NCI-H187 treated with DMSO at 0.1 percent for 48 hours (cell line): ENCODE measurements around the gene ENOSF1.
"Not testable (repeated sequence)": the region's sequence is repeated elsewhere in the genome, so short reads cannot be mapped to it uniquely, and the experiment has no call there.

Source experiments
- DNase-seq: peaks from one replicate; lab custom pipeline; 2025; lab: John Stamatoyannopoulos, UW

ENOSF1 gene, protein sequence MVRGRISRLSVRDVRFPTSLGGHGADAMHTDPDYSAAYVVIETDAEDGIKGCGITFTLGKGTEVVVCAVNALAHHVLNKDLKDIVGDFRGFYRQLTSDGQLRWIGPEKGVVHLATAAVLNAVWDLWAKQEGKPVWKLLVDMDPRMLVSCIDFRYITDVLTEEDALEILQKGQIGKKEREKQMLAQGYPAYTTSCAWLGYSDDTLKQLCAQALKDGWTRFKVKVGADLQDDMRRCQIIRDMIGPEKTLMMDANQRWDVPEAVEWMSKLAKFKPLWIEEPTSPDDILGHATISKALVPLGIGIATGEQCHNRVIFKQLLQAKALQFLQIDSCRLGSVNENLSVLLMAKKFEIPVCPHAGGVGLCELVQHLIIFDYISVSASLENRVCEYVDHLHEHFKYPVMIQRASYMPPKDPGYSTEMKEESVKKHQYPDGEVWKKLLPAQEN

DNA sequence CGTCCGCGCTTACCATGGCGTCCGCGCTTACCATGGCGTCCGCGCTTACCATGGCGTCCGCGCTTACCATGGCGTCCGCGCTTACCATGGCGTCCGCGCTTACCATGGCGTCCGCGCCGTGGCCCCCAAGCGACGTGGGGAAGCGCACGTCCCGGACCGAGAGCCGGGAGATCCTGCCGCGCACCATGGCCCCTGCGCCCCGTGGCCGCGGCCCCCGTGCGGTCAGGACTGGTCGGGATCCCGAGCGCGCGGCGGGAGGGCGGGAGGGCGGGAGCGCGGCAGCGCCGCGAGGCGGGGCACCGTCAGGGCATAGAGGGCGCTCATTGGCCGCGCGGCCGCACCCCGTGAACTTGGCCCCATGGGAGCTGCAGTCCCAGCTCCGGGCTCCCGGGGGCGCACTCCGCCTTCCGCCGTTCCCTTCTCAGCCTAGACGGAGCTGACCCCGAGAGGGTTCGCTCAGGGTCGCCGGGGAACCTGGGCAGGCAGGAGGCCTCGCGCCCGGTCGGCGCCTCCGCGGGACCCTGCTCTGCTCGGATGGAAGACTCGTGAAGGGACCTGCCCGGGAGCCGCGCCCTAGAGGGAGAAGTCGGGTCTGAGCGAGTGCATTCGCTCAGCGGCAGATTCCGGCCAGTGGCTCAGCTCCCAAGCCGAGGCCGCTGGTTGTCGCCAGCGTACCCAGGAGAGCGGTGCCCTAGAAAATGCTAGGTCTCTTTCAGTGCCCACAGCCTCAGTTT is at the start of gene ENOSF1:
ENOSF1 (minus strand) TSS at position 230 of the 734 bp plus-strand sequence; CDS start at position 187, 43 bp downstream.
- no peak for DNase-seq

DNA sequence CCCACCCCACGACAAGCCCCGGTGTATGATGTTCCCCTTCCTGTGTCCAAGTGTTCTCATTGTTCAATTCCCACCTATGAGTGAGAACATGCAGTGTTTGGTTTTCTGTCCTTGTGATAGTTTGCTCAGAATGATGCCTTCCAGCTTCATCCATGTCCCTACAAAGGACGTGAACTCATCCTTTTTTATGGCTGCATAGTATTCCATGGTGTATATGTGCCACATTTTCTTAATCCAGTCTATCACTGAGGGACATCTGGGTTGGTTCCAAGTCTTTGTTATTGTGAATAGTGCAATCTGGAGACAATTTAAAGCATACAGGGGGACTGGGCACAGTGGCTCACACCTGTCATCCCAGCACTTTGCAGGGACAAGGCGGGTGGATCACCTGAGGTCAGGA is 47.4 kb upstream of the ENOSF1 start:
- DNase-seq = not testable (repeated sequence)

DNA sequence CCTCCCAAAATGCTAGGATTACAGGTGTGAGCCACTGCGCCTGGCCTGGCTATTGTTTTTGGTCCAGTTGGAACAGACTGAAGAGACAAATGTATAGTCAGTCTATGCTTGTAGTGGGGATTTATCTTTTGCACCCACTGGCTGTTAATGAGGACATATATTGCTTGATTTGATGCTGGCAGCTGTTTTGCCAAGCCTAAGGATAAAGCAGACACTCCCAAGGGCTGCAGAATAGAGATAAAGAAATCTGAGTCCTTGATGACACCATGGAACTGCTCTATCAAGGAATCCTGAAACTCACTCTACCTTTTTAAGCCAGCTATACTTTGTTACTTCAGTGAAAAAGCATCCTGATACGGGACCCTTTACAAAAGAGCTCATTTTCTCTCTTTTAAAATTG is 43.1 kb upstream of the ENOSF1 start:
- DNase-seq = no peak

DNA sequence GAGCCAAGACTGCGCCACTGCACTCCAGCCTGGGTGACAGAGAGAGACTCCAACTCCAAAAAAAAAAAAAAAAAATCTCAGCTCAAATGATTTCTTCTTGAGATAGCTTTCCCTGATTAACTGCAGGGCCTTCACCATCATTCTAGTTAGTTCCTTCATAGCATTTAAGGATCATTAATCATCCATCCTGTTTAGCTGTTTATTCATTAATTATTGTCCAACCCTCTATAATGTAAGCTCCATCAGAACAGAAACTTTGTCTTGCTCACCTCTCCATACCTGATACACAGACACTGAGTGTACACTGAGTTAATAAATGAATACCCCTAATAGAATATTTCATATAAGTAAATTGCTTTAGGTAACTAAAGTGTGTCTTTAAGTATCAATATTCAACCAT is 42.2 kb upstream of the ENOSF1 start:
- no peak for DNase-seq

DNA sequence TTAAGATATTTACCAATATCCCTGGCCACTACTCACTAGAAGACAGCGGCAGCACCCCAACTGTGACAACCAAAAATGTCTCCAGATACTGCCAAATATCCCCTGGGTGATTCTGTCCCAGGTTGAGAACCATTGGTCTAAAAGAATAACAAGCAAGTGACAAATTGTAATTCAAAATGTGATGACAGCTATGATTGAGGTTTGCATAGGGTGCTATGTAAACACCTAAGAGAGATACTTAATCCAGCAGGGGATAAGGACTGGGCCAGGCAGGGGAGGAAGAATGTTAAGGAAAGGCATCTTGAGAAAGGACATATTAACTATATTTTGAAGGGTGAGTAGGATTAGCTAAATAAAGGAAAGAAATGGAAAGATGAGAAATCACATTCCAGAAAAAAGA is 38.0 kb upstream of the ENOSF1 start:
- DNase-seq = no peak

DNA sequence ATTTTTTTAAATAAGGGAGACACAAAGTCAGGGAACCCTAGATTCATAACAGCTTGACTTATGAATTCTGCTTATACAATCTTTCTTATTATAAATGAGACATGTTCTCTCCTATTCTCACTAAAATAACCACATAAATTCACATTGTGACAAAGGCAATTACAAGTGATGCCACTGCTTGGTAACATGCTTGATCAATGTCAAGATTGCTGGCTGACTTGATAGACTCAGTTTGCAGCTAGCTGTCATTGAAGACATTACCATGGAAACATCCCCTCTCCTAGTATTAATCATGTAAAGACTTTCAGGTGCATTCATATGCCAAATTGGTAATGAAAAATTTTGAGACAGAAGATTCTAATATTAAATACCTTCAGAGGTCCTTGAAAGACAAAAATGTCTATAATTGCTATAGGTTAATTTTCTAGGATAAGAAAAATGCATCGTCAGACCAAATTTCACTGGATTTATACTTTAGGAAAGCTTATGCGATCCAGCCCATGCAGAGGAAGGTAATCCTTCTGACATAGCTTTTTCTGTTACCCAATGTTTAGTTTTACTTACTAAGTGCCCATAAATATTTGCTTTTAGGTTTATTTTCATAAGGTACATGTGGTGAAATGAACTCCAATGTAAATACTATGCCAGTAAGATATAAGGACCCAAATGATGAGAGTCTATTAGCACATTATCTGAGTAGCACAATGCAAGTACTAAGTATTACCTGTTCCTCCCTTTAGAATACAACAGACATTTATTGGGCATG is 32.6 kb upstream of the ENOSF1 start:
- no peak for DNase-seq

DNA sequence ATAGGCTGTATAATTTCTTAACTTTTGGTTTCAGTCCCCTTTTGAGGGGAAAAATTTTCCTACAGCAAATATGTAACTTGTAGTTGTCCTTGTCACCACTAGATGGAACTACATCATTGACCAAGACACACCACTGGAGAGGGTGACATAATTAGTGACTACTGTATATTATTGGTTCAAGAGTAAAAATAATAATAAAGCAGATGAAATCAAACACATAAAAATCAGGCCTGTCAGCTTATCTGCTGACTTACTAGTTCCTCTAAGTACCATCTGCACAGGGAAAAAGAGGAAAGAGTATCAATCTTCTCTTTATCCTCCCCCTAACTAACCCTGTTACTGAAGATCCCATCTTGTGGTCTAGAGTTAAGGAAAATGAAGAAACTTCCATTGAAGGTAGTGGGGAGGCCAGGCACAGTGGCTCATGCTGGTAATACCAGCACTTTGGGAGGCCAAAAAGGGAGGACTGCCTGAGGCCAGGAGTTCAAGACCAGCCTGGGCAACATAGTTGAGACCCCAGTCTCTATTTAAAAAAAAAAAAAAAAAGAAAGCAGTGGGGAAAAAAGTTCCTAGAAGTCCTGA is 29.6 kb upstream of the ENOSF1 start:
- no peak for DNase-seq

DNA sequence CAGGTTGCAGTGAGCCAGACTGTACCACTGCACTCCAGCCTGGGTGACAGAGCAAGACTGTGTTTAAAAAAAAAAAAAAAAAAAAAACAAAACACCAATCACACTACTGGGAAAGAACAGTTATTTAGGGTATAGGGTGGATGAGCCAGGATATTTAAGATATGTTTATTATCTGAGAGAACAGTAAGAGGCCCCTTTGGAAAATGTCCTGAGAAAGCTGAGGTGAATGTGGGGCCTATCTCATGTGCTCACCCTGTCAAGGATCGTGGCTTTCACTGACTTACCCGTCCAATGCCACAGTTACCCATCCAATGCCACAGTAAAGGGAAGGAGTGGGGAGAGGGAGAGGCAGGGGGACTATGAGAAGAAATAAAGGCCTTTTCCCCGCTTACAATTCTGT is 19.9 kb upstream of the ENOSF1 start:
- no peak for DNase-seq

DNA sequence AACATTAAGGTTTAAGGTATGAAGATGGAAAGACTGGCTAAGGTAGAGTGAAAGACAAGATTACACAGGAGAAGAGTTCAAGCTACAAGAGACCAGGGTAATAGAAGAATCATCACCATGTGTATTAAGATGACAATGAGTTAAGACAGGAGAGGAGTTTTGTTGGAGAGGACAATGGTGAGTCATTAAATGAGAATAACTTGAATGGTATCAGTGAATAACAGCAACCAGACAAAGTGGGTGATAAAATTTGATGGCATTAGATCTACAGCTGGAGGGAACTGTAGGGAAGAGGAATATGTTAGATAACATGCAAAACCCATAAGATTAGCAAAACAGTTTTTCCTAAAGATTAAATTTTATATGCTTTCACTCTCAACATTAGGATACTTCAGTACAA is 18.8 kb upstream of the ENOSF1 start:
- no peak for DNase-seq

DNA sequence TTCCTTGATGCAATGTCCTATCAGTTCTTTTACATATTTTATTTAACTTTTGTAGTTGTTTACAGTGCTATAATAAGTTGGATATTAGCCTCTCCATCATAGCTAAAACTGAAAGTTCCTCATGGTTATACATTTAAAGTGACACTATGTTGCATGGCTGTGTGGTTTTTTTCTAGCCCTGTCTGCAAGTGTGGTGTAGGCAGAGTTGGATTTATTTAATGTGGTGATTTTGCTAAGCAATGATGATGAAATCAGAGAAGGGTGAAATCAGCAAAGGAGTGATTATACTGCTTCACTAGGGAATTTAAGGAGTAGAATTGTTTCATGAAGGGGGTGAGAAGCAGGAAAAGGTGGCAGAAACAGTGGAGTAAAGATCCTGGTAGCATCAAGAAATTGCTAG is 18.3 kb upstream of the ENOSF1 start:
- DNase-seq = no peak

DNA sequence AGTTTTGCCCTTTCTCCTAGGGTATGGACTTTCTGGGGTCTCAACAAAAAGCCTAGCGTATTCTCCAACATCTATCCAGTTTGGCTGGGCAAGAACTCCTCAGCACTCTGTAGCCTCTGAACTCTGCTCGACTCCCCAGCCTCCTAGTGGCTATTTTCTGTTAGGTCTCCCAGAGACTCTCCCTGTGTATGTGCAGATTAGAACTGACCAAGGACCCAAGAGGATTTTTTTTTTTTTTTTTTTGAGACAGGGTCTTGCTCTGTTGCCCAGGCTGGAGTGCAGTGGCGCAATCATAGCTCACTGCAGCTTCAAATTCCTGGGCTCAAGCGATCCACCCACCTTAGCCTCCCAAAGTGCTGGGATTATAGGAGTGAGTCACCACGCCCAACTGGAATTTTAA is 17.7 kb upstream of the ENOSF1 start:
- not testable (repeated sequence) for DNase-seq

DNA sequence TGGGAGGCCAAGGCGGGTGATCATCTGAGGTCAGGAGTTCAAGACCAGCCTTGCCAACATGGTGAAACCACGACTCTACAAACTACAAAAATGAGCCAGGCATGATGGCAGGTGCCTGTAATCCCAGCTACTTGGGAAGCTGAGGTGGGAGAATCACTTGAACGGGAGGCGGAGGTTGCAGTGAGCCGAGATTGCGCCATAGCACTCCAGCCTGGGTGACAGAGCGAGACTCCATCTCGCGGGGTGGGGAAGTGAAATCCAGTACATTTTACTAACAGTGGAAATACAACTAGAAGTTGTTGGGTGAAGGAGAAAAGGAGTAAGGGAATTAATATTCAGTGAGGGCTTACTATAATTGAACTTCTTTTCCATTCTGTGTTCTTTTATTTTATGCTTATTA is 13.2 kb upstream of the ENOSF1 start:
- DNase-seq = no peak

DNA sequence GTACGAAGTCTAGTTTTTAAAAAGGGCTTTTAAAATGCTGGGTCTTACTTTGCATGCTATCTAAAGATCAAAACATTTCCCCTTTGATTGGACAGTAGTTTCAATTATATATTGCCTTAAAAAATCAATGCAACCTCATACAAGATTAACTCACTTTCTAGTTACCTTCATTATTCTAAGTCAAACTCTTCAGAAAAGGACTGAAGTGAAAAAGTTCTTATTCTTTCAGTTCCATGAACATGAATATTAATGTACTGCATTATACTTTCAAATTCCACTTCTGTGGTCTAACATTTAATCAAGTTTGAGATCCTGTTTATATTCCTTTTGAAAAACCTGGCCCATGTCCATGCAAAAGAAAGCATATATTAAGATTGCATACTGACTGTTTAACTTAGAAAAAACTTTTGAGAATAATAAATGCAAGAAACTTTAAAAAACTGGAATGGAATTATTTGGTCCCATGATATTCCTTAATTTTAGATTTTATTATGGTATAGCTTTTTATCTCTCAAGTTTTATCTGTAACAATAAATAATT is 11.2 kb upstream of the ENOSF1 start:
- no peak for DNase-seq

DNA sequence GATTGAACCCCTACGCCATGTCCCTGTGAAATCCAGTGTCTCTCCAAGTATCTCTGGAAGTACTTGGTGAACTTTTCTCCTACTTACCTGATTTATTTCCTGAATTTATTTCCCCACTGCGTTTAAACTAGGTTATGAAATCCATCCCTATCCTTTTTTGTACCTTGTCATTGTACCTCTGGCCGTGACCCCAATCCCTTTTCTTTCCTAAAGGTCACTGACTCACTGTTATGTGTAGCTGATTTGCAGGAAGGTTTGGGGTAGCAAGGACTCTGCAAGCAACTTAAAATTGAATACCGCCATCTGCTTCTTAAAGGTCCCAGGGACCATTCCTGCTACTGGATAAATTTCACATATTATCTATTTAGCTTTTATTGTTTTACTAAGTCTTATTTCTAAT is 4.6 kb upstream of the ENOSF1 start:
- DNase-seq = no peak

DNA sequence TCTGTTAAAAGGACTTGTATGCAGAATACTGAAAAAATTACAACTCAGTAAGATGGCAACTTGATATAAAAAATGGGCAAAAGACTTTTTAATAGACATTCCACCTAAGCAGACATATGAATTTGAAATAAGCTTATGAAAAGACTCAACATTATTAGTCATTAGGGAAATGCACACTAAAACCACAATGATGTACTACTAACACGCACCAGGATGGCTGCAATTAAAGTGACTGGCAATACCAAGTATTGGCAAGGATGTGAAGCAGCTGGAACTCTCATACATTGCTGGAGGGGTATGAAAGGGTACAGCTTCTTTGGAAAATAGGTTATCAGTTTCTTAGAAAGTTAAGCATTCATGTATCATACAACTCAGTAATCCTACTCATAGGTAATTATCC is 3.2 kb upstream of the ENOSF1 start:
- DNase-seq = no peak

DNA sequence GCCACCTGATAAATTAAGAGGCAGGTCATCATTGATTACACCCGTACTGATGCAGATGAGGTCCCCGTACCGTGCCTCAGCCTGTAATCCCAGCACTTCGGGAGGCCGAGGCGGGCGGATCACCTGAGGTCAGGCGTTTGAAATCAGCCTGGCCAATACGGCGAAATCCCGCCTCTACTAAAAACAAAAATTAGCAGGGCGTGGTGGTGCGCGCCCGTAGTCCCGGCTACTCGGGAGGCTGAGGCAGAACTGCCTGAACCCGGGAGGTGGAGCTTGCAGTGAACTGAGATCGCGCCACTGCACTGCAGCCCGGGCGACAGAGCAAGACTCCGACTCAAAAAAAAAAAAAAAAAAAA is 683 bp upstream of the ENOSF1 start:
- DNase-seq = no peak

DNA sequence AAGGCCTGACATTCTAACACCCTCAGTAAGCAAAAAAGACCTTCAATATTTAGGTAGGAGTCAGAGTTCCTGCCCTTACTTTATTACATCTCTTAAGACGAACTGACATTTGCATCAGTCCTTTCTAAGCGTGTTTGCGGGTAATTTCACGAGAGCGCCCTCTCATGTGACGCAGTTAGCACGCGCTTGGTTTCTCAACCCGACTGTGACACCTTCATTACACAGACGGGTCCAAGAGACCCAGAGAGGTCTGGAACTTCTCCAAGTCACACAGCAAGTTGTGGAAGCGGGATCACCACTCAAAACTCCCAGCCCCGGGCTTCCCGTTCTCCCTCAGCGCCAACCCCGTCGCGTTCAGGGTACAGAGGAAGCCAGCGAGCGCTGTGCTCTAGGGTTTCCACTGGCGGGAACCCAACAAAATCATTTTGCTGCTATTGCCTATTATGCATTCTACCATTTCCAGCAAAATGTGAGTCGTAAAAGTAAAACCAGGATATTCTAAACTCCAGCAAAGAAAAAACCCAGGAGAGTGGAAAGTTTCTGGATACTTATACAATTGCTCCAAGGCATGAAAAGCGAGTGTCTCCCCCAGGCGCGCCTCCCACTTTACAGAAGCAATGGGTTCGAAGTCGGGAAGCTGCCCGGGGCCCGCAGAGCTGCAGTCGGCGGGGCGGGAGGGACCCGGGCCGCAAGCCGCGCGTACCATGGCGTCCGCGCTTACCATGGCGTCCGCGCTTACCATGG is 601 bp downstream of the ENOSF1 start:
- DNase-seq = no peak

DNA sequence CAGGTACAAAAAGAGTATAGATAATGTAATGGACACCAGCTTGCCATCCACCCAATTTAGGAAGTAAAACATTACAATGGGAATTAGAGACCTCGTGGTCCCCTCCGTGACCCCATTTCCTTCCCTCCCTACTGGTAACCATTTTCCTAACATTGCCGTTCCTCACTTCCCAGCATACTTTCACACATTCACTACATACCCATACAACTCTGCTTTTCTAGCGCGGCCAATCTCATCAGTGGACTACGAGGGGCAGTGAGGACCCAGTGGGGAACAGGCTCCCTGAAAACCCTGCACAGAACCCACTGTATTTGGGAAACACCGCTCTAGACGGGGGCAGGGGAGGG is 1.1 kb downstream of the ENOSF1 start:
- DNase-seq = no peak

DNA sequence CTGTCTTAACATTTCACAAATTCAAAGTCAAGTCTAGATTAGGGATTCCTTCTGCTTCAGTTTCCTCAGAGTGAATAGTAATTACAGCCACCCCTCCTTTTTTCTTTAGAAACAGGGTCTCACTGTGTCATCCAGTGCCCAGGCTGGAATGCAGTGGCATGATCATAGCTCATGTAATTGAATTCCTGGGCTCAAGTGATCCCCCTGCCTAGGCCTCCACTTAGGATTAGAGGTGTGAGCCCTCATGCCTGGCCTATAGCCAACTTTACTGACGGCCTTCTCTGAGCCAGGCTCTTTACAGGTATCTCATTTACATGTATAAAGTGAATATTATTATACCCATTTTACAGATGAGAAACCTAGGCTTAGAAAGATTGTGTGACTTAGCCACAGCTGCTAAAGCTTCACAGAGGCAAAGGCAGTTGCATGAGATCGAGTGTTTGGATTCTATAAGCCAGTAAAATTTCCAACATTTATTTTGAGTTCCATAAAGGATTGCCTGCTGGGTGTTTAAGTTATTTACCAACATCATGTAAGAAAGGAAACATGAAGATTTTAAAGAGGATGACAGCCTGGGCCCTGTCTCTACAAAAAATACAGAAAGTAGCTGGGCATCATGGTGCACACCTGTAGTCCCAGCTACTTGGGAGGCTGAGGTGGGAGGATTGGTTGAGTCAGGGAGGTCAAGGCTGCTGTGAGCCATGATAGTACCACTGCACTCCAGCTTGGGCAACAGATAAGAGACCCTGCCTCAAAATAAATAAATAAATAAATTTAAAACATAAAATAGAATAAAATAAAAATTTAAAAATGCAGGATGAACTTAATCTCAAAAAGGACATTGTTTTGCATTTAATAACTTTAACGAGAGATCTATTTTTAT is 1.8 kb downstream of the ENOSF1 start:
- DNase-seq = no peak

DNA sequence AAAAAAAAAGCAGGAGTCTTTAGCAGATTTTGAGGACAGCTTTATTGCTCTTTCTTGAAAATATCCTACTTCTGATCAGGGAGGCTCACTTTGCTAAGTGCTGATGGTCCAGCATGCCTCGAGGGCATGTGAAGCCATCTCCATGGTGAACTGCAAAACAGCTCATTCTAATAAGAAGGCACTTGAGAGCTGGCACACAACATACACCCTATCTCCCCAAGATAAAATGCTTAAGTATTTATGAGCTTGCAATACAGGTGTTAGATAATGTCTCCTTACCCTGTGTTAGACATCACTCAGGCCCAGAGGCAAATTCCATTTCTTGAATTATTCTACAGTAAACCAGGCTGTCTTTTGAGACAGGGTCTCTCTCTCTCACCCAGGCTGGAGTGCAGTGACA is 2.7 kb downstream of the ENOSF1 start:
- no peak for DNase-seq

DNA sequence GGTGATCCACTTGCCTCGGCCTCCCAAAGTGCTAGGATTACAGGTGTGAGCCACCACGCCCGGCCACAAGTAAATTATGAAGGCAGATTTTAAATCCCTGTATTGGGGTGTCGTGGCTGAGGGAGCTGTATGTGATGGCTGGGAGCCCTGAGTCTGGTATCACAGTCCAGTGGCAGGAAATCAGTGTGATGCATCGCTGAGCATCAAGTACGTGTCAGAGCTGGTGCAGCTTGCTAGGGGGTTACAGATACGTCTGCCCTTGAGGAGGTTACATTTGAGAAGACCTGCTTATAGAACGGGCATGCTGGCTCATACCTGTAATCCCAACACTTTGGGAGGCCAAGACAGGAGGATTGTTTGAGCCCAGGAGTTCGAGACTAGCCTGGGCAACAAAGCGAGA is 4.3 kb downstream of the ENOSF1 start:
- DNase-seq = no peak
